Activated CD8-positive, alpha-beta memory T cell treated with anti-CD3 and anti-CD28 coated beads, Interleukin-2, amount 10 ng/mL, durations not matched to agents 7 days and 5 days (primary cell): ENCODE data around the gene DOCK1. TPM values are rescaled to one million over a fixed set of nuclear protein-coding genes. Genes with fewer than 3 reads are reported as not detected.

Experiments used
- ATAC-seq: fragments of 150-1000 bp; cut with Tn5 transposase; one replicate; pipeline ENCODE4 v1.10.0; 2021; ENCODE audit warnings: moderate library complexity
- CTCF ChIA-PET: fragments of 350-600 bp; sonication (Branson Sonifier 250); formaldehyde crosslinking; loops from one replicate; lab custom pipeline; 2021; ENCODE audit warnings: antibody characterized with exemption; lab: Charles Lee
- DNase-seq: peaks from one replicate; pipeline ENCODE4 v3.0.0-alpha.2; 2020
- H3K27ac Mint-ChIP-seq: one replicate; pipeline ENCODE4 v1.8.0; 2021; ENCODE audit warnings: mild to moderate bottlenecking, mixed read lengths
- H3K27me3 Mint-ChIP-seq: one replicate; pipeline ENCODE4 v1.8.0; 2021; ENCODE audit warnings: mixed read lengths
- H3K36me3 Mint-ChIP-seq: one replicate; pipeline ENCODE4 v1.8.0; 2021; ENCODE audit warnings: mild to moderate bottlenecking, mixed read lengths
- H3K4me1 Mint-ChIP-seq: one replicate; pipeline ENCODE4 v1.8.0; 2021; ENCODE audit warnings: mixed read lengths
- H3K4me3 Mint-ChIP-seq: one replicate; pipeline ENCODE4 v1.8.0; 2021; ENCODE audit warnings: mild to moderate bottlenecking, moderate library complexity, mixed read lengths
- H3K9me3 Mint-ChIP-seq: one replicate; pipeline ENCODE4 v1.8.0; 2022; ENCODE audit warnings: low read depth, mixed read lengths
- total RNA-seq, 2 experiments: library from RNA; stranded (reverse); gene quantifications; one replicate each; pipeline ENCODE4 v1.2.3, GENCODE V29; 2021

The DOCK1 gene
- total RNA-seq, 2 experiments from 2014 or later = 0.07 TPM; not detected in 1

DNA sequence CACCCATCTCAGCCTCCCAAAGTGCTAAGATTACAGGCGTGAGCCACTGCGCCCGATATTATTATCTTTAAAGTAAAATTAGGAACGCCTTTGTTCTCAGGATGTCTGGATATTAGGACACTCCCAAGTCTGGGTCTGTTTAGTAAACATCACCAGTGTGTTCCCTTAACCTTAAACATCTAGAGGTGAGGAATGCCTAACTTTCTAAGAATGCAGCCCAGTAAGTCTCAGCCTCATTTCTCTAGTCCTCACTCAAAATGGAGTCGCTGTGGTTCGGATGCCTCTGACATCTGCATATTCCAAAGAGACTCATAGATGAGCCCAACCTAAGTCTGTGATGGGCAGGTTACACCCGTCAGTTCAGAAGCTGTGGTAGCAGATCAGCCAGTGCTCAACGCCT, 295.4 kb downstream of the DOCK1 start:
- H3K27me3 Mint-ChIP-seq = peaks cover 13% of the 10 kb centered on the region
- no peaks in the 10 kb centered on the region for H3K9me3 Mint-ChIP-seq
- ATAC-seq (no peak), DNase-seq (no peak)
- H3K4me3 Mint-ChIP-seq = no peak overlapping the region
- peaks cover 2% of the 10 kb centered on the region for H3K4me1 Mint-ChIP-seq
- H3K36me3 Mint-ChIP-seq = no peaks in the 10 kb centered on the region
- CTCF ChIA-PET = no interaction called here
- H3K27ac Mint-ChIP-seq = no peak overlapping the region

DNA sequence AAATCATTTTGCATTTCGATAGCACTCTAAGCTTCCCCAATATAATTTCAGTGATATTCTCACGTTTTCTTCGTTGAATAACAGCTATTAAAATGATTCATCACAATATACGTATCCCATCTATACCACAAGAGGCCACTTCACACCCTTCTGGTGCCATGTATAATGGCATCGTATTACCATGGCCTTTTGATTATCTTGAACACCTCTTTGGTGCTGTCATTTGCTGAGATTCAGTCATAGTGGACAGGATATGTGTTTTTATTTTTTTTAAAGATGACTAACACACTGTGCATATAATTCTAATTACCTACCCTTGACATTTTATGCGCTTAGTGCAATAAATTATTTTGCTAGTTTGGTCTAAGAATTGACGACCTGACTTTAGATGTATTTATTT, 297.8 kb downstream of the DOCK1 start:
- Mint-ChIP-seq H3K4me1 (no peaks in the 10 kb centered on the region), H3K27ac (no peak overlapping the region), H3K4me3 (no peak overlapping the region), H3K36me3 (no peaks in the 10 kb centered on the region), H3K9me3 (no peaks in the 10 kb centered on the region), H3K27me3 (no peaks in the 10 kb centered on the region)
- DNase-seq (no peak), ATAC-seq (no peak)
- CTCF ChIA-PET = no interaction called here

DNA sequence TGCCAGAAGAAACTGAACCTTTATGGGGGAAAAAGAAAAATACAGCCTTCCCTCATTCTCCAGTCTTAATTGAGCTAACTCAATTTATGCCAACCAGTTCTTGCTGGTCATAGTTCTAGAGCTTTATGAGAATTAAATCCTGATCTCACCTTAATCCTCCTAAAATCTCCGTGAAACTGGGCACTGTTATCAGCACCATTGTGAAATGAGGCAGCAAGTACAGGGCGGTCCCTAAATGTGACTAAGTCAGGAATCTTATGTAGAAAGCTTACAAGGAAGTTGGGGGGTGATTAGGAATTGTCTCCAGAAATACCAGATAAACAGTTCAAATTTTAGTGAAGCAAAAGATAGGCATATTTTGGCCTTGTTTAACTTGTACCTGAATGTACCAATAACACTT, 301.9 kb downstream of the DOCK1 start:
- Mint-ChIP-seq H3K4me1 (no peaks in the 10 kb centered on the region), H3K4me3 (no peak overlapping the region), H3K9me3 (peaks cover under 1% of the 10 kb centered on the region), H3K27ac (no peak overlapping the region), H3K36me3 (no peaks in the 10 kb centered on the region), H3K27me3 (no peaks in the 10 kb centered on the region)
- DNase-seq (no peak), ATAC-seq (no peak)
- CTCF ChIA-PET = no interaction called here

DNA sequence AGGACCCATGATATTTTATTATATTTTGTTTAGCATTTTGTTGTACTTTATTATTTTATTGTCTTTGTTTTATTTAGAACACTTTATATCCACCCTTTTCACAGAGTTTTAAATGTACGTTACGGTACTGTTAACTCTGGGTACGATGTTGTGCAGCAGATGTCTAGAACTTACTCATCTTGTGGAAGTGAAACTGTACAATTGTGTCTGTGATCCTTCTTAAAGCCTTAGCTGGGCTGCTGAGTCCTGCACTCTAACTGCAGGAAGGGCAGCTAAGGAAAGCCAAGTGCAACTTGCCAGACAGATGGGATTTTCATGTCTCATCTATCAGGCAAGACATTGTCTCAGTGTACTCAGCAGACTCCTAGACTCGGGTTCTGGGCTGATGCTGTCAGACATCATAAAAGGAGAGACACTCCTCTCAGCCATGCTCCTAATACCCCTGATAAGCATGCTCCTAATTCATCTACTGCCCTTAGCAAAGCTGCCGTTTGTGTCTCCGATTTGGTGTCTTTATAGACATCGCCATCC, 305.8 kb downstream of the DOCK1 start:
- Mint-ChIP-seq H3K4me3 (no peak overlapping the region), H3K27me3 (no peaks in the 10 kb centered on the region), H3K36me3 (no peaks in the 10 kb centered on the region), H3K9me3 (peaks cover 2% of the 10 kb centered on the region), H3K27ac (no peak overlapping the region), H3K4me1 (no peaks in the 10 kb centered on the region)
- CTCF ChIA-PET = no interaction called here
- DNase-seq (no peak), ATAC-seq (no peak)

DNA sequence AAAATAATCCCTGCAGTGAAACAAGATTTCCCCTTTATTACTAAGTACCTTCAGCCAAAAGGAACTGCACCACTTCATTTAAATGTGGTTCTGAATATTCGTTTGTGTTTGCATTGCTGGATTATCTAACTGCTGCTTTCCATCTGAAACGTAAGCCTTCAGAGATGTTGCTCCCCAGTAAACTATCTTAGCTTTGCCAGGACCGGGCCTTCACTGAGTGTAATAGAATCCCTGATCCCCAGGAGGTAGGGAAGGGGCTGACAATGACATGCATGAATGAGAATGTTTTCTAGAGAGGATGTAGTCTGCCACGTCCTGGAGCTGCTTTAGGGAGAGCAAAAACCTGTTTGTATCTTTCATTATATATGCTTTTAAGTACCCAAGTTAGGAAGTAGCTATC, 310.6 kb downstream of the DOCK1 start:
- H3K9me3 Mint-ChIP-seq = peaks cover 4% of the 10 kb centered on the region
- no peak for DNase-seq
- ATAC-seq = no peak
- no peaks in the 10 kb centered on the region for H3K36me3 Mint-ChIP-seq
- no peak overlapping the region for H3K4me3 Mint-ChIP-seq
- H3K27ac Mint-ChIP-seq = no peak overlapping the region
- no peaks in the 10 kb centered on the region for H3K4me1 Mint-ChIP-seq
- no peaks in the 10 kb centered on the region for H3K27me3 Mint-ChIP-seq
- CTCF ChIA-PET = no interaction called here

DNA sequence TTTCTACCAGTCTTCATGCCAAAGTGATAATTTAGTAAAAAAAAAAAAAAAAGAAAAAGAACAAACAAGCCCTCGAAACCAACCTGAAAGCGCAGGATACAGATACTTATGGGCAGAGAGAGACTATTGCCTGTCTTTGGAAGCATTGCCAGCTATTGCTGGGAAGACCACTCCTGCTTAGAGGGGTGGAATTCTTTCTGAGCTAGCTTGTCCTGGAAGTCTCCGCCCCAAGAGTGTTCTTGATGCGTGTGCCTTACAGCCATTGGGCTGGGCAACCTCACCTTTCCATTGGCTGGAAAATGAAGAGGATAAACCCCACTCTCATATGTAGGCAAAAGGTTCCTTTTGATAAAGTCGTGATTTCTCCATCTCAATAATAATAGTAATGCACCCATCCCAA, 311.0 kb downstream of the DOCK1 start:
- Mint-ChIP-seq H3K4me1 (no peaks in the 10 kb centered on the region), H3K36me3 (no peaks in the 10 kb centered on the region), H3K27me3 (no peaks in the 10 kb centered on the region), H3K27ac (no peak overlapping the region), H3K9me3 (peaks cover 4% of the 10 kb centered on the region), H3K4me3 (no peak overlapping the region)
- CTCF ChIA-PET = no interaction called here
- ATAC-seq (no peak), DNase-seq (no peak)

DNA sequence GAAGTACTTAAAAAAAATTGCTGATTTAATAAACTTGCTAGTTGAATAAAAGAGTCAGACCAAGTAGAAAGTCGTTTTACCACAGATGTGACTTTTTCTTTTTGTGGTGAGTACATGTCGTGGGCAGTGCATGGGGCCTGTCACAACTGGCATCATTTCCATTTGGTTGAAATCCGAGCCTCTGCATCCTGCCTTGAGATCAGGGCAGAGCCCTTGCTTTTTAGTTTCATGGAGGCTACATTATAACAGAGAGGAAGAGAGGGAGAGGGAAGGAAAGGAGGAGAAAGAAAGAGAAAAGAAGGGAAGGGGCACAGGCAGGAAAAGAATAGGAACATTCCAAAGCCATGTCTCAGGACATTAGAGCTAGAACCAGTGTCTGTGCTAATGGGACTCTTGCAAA, 311.6 kb downstream of the DOCK1 start:
- CTCF ChIA-PET = no interaction called here
- Mint-ChIP-seq H3K36me3 (no peaks in the 10 kb centered on the region), H3K27ac (no peak overlapping the region), H3K4me1 (no peaks in the 10 kb centered on the region), H3K9me3 (peaks cover 4% of the 10 kb centered on the region), H3K4me3 (no peak overlapping the region), H3K27me3 (no peaks in the 10 kb centered on the region)
- ATAC-seq (no peak), DNase-seq (no peak)

DNA sequence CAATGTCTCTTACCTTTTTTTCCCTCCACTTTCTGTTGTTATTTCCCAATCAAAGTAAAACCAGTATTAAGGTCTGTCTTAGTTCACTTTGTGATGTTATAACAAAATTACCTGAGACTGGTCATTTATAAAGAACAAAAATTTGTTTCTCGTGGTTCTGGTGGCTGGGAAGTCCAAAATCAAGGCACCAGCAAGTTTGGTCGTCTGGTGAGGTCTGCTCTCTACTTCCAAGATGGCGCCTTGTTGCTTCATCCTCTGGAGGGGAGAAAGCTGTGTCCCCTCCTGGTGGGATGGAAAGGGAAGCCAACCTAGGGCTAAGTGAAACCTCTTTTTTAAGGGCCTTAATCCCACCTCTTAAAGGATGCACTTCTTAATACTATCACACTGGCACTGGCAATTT, 313.4 kb downstream of the DOCK1 start:
- Mint-ChIP-seq H3K36me3 (no peaks in the 10 kb centered on the region), H3K4me3 (no peak overlapping the region), H3K4me1 (no peaks in the 10 kb centered on the region), H3K27ac (no peak overlapping the region), H3K9me3 (peaks cover 2% of the 10 kb centered on the region), H3K27me3 (no peaks in the 10 kb centered on the region)
- DNase-seq = no peak
- ATAC-seq = no peak
- CTCF ChIA-PET = no interaction called here

DNA sequence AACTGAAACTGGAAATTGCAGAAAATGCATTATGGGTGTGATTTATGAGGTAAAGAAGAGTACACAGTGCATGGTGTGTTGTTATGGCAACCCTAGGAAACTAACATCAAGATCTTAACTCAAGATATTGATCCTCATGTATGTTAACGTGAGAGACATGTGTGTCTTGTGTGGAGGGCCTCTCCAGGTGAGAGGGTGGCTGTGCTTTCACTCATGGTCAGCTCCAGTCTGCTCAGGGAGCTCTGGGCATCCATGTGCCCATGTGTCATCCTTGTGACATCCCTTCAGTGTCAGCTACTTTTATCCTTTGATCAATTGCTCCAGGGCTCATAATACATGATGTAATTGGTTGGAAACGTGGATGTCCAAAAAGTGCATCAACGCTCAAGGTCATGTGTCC, 316.1 kb downstream of the DOCK1 start:
- no peaks in the 10 kb centered on the region for H3K4me1 Mint-ChIP-seq
- DNase-seq (no peak), ATAC-seq (no peak)
- no peaks in the 10 kb centered on the region for H3K27me3 Mint-ChIP-seq
- no peak overlapping the region for H3K4me3 Mint-ChIP-seq
- CTCF ChIA-PET = no interaction called here
- peaks cover 2% of the 10 kb centered on the region for H3K9me3 Mint-ChIP-seq
- no peak overlapping the region for H3K27ac Mint-ChIP-seq
- no peaks in the 10 kb centered on the region for H3K36me3 Mint-ChIP-seq

DNA sequence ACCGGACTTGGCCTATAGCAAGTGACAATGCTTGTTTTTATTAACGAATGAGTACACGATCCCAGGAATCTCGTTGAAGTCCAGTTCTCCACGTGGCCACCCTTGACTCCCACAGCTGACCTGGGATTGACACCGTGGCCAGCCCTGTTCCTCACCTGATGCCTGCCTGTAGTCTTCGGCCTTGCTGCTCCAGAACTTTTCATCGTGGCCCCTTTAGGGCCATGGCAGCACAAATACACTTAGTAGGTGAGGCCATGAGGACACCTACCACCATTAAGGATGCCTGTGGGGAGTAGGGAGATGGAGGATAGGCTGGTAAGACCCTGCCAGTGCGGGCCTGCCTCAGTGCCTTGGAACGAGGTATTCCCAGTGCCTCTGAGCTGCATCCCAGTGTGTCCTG, 321.8 kb downstream of the DOCK1 start:
- CTCF ChIA-PET = no interaction called here
- ATAC-seq (no peak), DNase-seq (no peak)
- H3K4me1 Mint-ChIP-seq = no peaks in the 10 kb centered on the region
- H3K36me3 Mint-ChIP-seq = no peaks in the 10 kb centered on the region
- H3K9me3 Mint-ChIP-seq = peaks cover 7% of the 10 kb centered on the region
- H3K27ac Mint-ChIP-seq = no peak overlapping the region
- no peaks in the 10 kb centered on the region for H3K27me3 Mint-ChIP-seq
- H3K4me3 Mint-ChIP-seq = no peak overlapping the region

DNA sequence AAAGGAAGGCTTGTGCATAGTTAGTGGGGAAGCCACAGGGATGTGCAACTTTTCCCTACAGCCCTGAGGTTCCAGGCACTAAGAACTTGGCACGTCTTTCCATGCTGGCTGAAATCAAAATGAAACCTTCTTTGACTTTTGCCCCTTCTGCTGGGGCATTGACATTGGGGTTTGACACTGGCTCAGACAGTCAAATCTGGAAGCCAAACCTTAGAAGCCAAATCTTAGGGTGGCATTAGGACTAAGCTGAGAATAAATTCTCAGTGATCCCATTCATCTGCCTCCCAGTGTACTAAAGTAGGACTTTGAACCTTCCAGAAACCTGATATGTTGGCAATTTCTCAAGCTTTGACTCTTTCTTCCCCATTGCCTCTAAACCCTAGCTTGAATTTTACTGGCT, 322.4 kb downstream of the DOCK1 start:
- no peak for ATAC-seq
- H3K4me1 Mint-ChIP-seq = no peaks in the 10 kb centered on the region
- DNase-seq = no peak
- H3K27me3 Mint-ChIP-seq = no peaks in the 10 kb centered on the region
- no peaks in the 10 kb centered on the region for H3K36me3 Mint-ChIP-seq
- no peak overlapping the region for H3K4me3 Mint-ChIP-seq
- no peak overlapping the region for H3K27ac Mint-ChIP-seq
- H3K9me3 Mint-ChIP-seq = peaks cover 7% of the 10 kb centered on the region
- CTCF ChIA-PET = no interaction called here

DNA sequence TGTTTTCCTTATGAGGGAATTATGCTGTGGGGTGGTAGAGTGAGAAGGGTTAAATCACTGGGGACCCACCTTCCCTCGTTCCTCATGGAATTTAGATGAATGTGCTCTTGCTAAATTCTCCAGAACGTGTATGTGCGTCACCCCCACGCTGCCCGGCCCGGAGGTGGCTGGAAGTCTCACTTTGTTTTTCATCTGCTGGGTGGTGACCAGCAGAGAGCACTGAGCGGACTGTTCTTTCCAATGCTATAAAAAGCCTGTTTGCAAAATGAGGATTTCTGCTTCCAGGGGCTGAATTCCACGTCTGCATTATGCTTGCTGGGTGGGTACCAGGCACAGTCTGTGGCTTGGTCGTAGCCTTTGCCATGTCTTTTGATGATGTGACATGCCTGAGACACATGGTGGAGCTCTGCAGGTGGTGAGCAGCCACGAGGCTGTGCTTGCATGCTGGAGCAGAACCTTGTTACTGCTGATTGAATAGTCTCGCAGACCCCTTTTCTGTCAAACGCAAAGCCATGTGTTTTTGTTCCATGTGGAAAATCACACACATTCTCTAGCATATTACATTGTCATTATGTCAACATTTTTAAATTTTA, 323.1 kb downstream of the DOCK1 start:
- ATAC-seq (no peak), DNase-seq (no peak)
- no peaks in the 10 kb centered on the region for H3K36me3 Mint-ChIP-seq
- no peak overlapping the region for H3K27ac Mint-ChIP-seq
- peaks cover 7% of the 10 kb centered on the region for H3K9me3 Mint-ChIP-seq
- H3K4me3 Mint-ChIP-seq = no peak overlapping the region
- CTCF ChIA-PET = no interaction called here
- H3K4me1 Mint-ChIP-seq = no peaks in the 10 kb centered on the region
- no peaks in the 10 kb centered on the region for H3K27me3 Mint-ChIP-seq

DNA sequence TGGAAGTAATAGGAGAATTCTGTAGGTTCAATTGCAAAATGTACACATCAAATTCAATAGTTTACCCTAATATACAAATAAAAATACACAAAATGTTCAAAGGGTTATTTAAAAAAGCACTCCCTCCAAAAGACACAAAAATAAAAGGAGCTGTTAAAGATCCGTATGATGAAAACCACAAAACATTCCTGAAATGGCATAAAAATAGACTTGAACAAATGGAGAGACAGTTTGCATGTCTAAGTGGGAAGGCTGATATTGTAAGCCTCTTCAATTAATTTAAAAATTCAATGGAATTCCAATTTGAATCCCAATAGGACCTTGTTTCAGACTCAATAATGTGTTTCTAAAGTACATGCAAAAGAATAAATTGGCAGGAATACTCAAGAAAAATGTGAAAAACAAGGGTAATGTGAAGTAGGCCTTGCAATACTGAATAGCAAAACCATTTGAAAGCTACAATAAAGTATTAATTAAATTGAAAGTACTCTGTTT, 329.1 kb downstream of the DOCK1 start:
- DNase-seq = no peak
- H3K9me3 Mint-ChIP-seq = peaks cover 1% of the 10 kb centered on the region
- CTCF ChIA-PET = no interaction called here
- H3K27ac Mint-ChIP-seq = no peak overlapping the region
- no peaks in the 10 kb centered on the region for H3K4me1 Mint-ChIP-seq
- H3K27me3 Mint-ChIP-seq = no peaks in the 10 kb centered on the region
- H3K4me3 Mint-ChIP-seq = no peak overlapping the region
- ATAC-seq = no peak
- H3K36me3 Mint-ChIP-seq = no peaks in the 10 kb centered on the region

DNA sequence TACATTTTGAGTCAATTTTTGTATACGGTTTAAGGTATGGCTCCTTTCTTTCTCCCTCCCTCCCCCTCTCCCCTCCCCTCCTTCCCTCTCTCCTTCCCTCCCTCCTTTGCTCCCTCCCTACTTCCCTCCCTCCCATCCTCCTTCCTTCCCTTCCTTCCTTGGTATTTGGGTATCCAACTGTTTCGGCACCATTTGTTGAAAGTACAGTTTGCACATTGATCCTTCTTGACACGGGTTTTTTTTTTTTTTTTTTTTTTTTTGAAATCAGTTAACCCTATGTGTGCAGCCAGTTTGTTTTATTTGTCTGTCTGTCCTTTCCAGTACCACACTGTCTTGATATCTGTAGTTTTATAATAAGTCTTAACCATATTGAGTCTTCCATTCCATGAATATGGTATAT, 331.0 kb downstream of the DOCK1 start:
- no peaks in the 10 kb centered on the region for H3K36me3 Mint-ChIP-seq
- CTCF ChIA-PET = no interaction called here
- H3K4me3 Mint-ChIP-seq = no peak overlapping the region
- ATAC-seq (no peak), DNase-seq (no peak)
- no peaks in the 10 kb centered on the region for H3K27me3 Mint-ChIP-seq
- H3K9me3 Mint-ChIP-seq = no peaks in the 10 kb centered on the region
- H3K4me1 Mint-ChIP-seq = no peaks in the 10 kb centered on the region
- no peak overlapping the region for H3K27ac Mint-ChIP-seq
